GM12873 (cell line): ENCODE results near the gene ENTPD6.

ENCODE experiments used
- CTCF ChIP-seq: IDR thresholded peaks from 2 replicates; pipeline ENCODE4 v1.5.1; 2012; ENCODE audit warnings: low read depth, mild to moderate bottlenecking, moderate library complexity, low read length, control low read depth; ENCODE audit not compliant: insufficient read depth; ENCODE audit errors: missing control alignments

The ENTPD6 gene

DNA sequence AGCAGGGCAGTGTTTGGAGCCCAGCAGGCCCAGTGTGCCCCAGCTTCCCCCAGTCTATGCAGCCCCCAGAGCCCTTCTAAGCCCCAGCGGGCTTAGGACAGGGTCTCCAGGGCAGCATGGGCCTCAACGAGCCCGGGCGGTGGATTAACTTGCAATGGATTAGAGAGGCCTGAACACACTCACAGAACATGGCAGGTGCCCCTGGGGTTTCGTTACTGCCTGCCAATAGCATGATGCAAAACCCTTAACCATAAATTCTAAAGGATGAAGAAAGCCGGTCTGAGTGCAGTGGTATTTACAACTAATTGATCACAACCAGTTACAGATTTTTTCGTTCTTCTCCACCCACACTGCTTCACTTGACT lies 18.9 kb downstream of the ENTPD6 start:
- no peak for TF ChIP-seq CTCF

DNA sequence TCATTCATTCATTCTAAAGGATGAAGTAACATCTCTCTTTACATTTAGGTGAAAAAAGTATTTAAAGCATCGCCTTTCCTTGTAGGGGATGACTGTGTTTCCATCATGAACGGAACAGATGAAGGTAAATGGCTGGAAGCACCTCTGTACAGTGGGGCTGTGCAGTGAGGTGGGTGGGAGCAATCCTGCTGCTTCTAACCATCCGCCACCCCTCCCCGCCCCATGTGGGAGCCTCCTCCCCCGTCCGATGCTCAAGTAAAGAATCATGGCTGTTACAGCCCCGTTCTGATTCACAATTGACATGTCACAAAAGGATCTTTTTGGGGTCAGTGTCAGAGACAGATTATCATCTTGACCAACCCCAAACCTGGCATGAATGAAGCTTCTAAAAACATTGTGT lies 19.3 kb downstream of the ENTPD6 start:
- TF ChIP-seq CTCF, result no peak

DNA sequence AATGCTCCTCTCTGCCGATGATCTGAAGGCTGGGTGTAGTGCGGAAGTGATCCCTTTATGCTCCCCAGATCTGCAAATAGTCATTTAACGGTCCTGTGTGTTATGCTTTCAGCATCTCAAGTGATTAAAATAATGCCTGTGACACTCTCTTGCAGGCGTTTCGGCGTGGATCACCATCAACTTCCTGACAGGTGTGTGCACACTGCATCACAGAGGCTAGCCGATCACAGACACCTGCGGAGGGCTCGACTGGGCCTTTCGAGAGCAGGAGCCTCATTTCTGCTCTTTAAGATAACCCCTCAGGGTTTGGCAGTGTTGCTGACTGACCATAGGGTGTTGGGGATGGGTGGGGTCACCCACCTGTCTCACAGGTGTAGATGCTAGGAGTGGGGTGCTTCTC lies 20.0 kb downstream of the ENTPD6 start:
- TF ChIP-seq CTCF, result no peak

DNA sequence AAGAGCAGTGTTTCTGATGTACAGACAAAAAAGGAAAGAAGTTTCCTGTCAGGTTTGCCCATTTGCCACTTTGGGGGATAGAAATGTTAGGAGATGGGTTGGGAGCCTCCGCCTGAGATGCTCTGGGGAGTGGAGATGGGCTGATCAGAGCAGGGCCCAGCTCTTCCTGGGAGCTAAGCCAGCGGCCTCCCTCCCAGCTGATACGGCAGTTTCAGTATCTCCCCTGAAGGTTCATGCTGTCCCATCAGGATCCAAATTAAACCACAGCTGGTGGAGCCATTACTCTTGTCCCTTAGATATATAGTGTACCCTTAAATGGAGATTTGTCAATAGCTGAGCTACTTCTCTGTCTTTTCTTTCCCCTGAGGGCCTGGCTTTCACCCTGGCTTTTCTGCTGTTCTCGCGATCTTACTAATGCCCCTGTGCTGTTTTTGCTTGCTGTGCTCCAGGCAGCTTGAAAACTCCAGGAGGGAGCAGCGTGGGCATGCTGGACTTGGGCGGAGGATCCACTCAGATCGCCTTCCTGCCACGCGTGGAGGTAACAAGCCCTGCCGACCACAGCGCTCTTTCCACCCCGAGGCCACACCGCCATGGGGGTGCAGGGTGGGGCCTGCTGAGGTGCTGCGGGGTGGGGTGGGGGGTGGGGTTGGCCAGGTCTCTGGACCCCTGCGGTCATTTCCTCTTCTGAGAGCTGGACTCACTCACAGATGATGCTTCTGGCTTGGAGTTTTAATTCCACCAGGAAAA lies 20.9 kb downstream of the ENTPD6 start:
- no peak for TF ChIP-seq CTCF

DNA sequence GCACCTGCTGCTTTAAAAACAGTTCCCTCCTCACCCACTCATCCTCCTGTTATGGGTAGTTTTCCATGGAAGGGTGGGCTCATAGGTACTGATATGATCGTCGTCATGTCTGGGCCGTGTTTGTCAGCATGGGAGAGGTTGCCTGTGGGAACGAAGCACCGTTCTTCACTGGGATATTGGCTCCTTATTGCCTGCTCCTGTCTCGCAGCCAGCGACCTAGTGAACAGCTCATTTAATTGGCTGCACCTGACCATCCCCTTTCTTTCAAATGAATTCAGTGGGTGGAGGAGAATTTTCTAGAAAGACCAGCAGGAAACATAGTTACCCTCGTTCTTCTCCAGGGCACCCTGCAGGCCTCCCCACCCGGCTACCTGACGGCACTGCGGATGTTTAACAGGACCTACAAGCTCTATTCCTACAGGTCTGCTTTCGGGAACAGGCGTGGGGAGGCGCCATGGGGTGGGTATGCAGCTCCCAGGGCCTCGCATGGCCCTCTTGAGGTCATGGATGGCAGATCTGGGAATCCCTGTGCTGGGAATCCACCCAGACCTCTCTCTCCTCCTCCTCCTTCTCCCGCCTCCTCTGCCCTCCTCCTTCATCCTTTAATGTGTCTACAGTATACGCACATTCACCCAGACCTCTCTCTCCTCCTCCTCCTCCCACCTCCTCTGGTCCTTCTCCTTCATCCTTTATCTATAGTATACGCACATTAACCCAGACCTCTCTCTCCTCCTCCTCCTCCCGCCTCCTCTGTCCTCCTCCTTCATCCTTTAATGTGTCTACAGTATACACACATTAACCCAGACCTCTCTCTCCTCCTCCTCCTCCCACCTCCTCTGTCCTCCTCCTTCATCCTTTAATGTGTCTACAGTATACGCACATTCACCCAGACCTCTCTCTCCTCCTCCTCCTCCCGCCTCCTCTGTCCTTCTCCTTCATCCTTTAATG lies 21.9 kb downstream of the ENTPD6 start:
- TF ChIP-seq CTCF, result no peak

GRCh38 chr20:25218109-25218486 lies 22.6 kb downstream of the ENTPD6 start:
- no peak for TF ChIP-seq CTCF

DNA sequence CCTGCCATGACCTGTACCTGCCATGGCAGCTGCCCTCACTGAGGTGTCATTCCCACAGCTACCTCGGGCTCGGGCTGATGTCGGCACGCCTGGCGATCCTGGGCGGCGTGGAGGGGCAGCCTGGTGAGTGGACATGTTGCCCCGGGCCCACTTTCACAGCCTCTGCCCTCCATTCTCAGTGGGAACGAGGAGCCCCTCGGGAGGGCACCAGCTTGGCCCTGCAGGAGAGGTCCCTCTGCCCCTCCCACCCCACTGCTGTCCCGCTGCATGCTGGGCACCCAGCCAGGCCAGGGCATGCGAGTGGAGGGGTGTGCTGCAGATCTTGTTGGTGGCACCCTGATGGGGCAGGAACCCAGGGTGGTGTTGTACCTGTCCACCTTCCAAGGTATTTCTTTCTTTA lies 23.0 kb downstream of the ENTPD6 start:
- no peak for TF ChIP-seq CTCF
